IMR-90 (cell line): ENCODE data around the gene CASKIN1. TPM values are rescaled to one million over a fixed set of nuclear protein-coding genes. Genes with fewer than 3 reads are reported as not detected.
A peak's percentile ranks its signal among the peaks of the same experiment; 100 is the strongest.

Experiments
- ATAC-seq: fragments of 200-7000 bp; cut with Tn5 transposase; 2 replicates; pipeline ENCODE4 v1.9.1; 2020; ENCODE audit warnings: low read depth, mild to moderate bottlenecking, moderate library complexity
- BruUV-seq: library from RNA; stranded (reverse); fragments of 400-500 nt; replicated peaks from 2 replicates; lab custom pipeline; 2021; lab: Mats Ljungman, UMichigan
- CTCF ChIA-PET: fragments of 300-600 bp; formaldehyde crosslinking; extraction: SDS; loops from one replicate; lab custom pipeline; 2021; ENCODE audit warnings: antibody characterized with exemption; lab: Yijun Ruan, JAX
- POLR2A ChIA-PET: fragments of 300-600 bp; sonication (Branson Sonifier 250); formaldehyde crosslinking; loops from one replicate; lab custom pipeline; 2022; ENCODE audit warnings: antibody characterized with exemption; ENCODE audit not compliant: unreplicated experiment; lab: Charles Lee
- DNase-seq: peaks from one replicate; pipeline ENCODE4 v3.0.0; 2013
- H2AFZ ChIP-seq: replicated peaks from 2 replicates; pipeline ENCODE3; 2013; ENCODE audit warnings: low read length, mild to moderate bottlenecking; ENCODE audit not compliant: poor library complexity
- H2AK5ac ChIP-seq: 2 replicates; pipeline ENCODE4 v1.6.1; 2013; ENCODE audit warnings: low read depth, low read length, inconsistent platforms
- H2AK9ac ChIP-seq: replicated peaks from 2 replicates; pipeline ENCODE3; 2013; ENCODE audit warnings: mild to moderate bottlenecking, low read depth, low read length, moderate library complexity; ENCODE audit not compliant: poor library complexity
- H2BK120ac ChIP-seq: 2 replicates; pipeline ENCODE4 v1.6.1; 2013; ENCODE audit warnings: low read depth, low read length, inconsistent platforms
- H2BK15ac ChIP-seq: 3 replicates; pipeline ENCODE4 v1.6.1; 2013; ENCODE audit warnings: low read depth, low read length, inconsistent platforms
- H2BK20ac ChIP-seq: 2 replicates; pipeline ENCODE4 v1.6.1; 2013; ENCODE audit warnings: low read depth, mild to moderate bottlenecking, inconsistent platforms, low read length, moderate library complexity
- H2BK5ac ChIP-seq: 2 replicates; pipeline ENCODE4 v1.6.1; 2013; ENCODE audit warnings: mild to moderate bottlenecking, low read depth, low read length, inconsistent platforms; ENCODE audit not compliant: poor library complexity, severe bottlenecking
- H3K14ac ChIP-seq: replicated peaks from 2 replicates; pipeline ENCODE4 v1.6.1; 2013; ENCODE audit warnings: low read depth, low read length, inconsistent platforms
- H3K18ac ChIP-seq: 2 replicates; pipeline ENCODE4 v1.6.1; 2013; ENCODE audit warnings: low read depth, low read length, control low read depth
- H3K23ac ChIP-seq: 2 replicates; pipeline ENCODE4 v1.6.1; 2013; ENCODE audit warnings: low read depth, low read length, inconsistent platforms
- H3K27ac ChIP-seq: 2 replicates; pipeline ENCODE4 v1.5.1; 2013; ENCODE audit warnings: mild to moderate bottlenecking, control low read depth, low read length; ENCODE audit not compliant: insufficient read depth
- H3K27me3 ChIP-seq: 2 replicates; pipeline ENCODE4 v1.6.1; 2013; ENCODE audit warnings: low read length; ENCODE audit not compliant: control insufficient read depth, insufficient read depth
- H3K36me3 ChIP-seq: 2 replicates; pipeline ENCODE4 v1.6.1; 2013; ENCODE audit warnings: low read length, mixed read lengths; ENCODE audit not compliant: control insufficient read depth, insufficient read depth
- H3K4ac ChIP-seq: 2 replicates; pipeline ENCODE4 v1.6.1; 2013; ENCODE audit warnings: low read depth, low read length, inconsistent platforms
- H3K4me1 ChIP-seq: 2 replicates; pipeline ENCODE4 v1.6.1; 2013; ENCODE audit warnings: low read length, mixed read lengths; ENCODE audit not compliant: control insufficient read depth, insufficient read depth
- H3K4me2 ChIP-seq: 2 replicates; pipeline ENCODE4 v1.6.1; 2013; ENCODE audit warnings: low read depth, mild to moderate bottlenecking, control low read depth, low read length, moderate library complexity
- H3K4me3 ChIP-seq: 2 replicates; pipeline ENCODE4 v1.5.1; 2013; ENCODE audit warnings: low read depth, mild to moderate bottlenecking, control low read depth, low read length, moderate library complexity; ENCODE audit not compliant: insufficient read depth
- H3K56ac ChIP-seq: 2 replicates; pipeline ENCODE4 v1.6.1; 2013; ENCODE audit warnings: low read length, inconsistent platforms; ENCODE audit not compliant: insufficient read depth; ENCODE audit errors: extremely low read depth
- H3K79me1 ChIP-seq, 2 experiments: 2 replicates each; pipeline ENCODE4 v1.6.1; 2013; ENCODE audit warnings: low read length in 2 of 2, inconsistent platforms in 1 of 2, low read depth in 1 of 2
- H3K9ac ChIP-seq: 2 replicates; pipeline ENCODE4 v1.6.1; 2013; ENCODE audit warnings: low read depth, low read length, control low read depth
- H3K9me1 ChIP-seq: 2 replicates; pipeline ENCODE4 v1.6.1; 2013; ENCODE audit warnings: low read length, inconsistent platforms; ENCODE audit not compliant: insufficient read depth
- H3K9me3 ChIP-seq: 2 replicates; pipeline ENCODE4 v1.6.1; 2013; ENCODE audit warnings: low read length; ENCODE audit not compliant: control insufficient read depth, insufficient read depth
- H4K20me1 ChIP-seq: 2 replicates; pipeline ENCODE4 v1.6.1; 2013; ENCODE audit warnings: low read length, inconsistent platforms; ENCODE audit not compliant: insufficient read depth
- H4K5ac ChIP-seq: 2 replicates; pipeline ENCODE4 v1.6.1; 2013; ENCODE audit warnings: mild to moderate bottlenecking, low read depth, low read length, control low read depth
- H4K8ac ChIP-seq, 2 experiments: 2 replicates each; pipeline ENCODE4 v1.6.1; 2013; ENCODE audit warnings: low read depth in 2 of 2, low read length in 2 of 2, control low read depth in 1 of 2, inconsistent platforms in 1 of 2
- H4K91ac ChIP-seq: 2 replicates; pipeline ENCODE4 v1.6.1; 2013; ENCODE audit warnings: low read depth, low read length, inconsistent platforms; ENCODE audit not compliant: insufficient read depth
- BHLHE40 ChIP-seq: fragments of 150-350 bp; IDR thresholded peaks from 2 replicates; pipeline ENCODE4 v1.6.1; 2016; ENCODE audit warnings: mild to moderate bottlenecking, low read depth, low read length
- CHD1 ChIP-seq: IDR thresholded peaks from 2 replicates; pipeline ENCODE4 v1.6.1; 2012; ENCODE audit warnings: low read depth, low read length, improper control_type of control experiment
- CTCF ChIP-seq: conservative IDR thresholded peaks from 2 replicates; pipeline ENCODE4 v1.5.1; 2012; ENCODE audit warnings: mild to moderate bottlenecking, low read depth, low read length, improper control_type of control experiment
- ELK1 ChIP-seq: fragments of 150-350 bp; IDR thresholded peaks from 2 replicates; pipeline ENCODE4 v1.6.1; 2016; ENCODE audit warnings: low read depth, mild to moderate bottlenecking, low read length, moderate library complexity, borderline replicate concordance
- FOS ChIP-seq: fragments of 150-350 bp; IDR thresholded peaks from 2 replicates; pipeline ENCODE4 v1.6.1; 2016; ENCODE audit warnings: low read depth, low read length
- MAFK ChIP-seq: IDR thresholded peaks from 2 replicates; pipeline ENCODE4 v1.6.1; 2012; ENCODE audit warnings: low read depth, low read length, improper control_type of control experiment
- MAZ ChIP-seq: IDR thresholded peaks from 2 replicates; pipeline ENCODE4 v1.6.1; 2012; ENCODE audit warnings: low read depth, mild to moderate bottlenecking, low read length, improper control_type of control experiment, moderate library complexity, borderline replicate concordance
- NFE2L2 ChIP-seq: fragments of 150-350 bp; IDR thresholded peaks from 2 replicates; pipeline ENCODE4 v1.6.1; 2016; ENCODE audit warnings: low read depth, mild to moderate bottlenecking, low read length
- POLR2A ChIP-seq: IDR thresholded peaks from 2 replicates; pipeline ENCODE4 v1.6.1; 2012; ENCODE audit warnings: mild to moderate bottlenecking, low read depth, low read length
- RAD21 ChIP-seq: IDR thresholded peaks from 2 replicates; pipeline ENCODE4 v1.6.1; 2012; ENCODE audit warnings: low read length, improper control_type of control experiment
- RCOR1 ChIP-seq: IDR thresholded peaks from 2 replicates; pipeline ENCODE4 v1.6.1; 2012; ENCODE audit warnings: mild to moderate bottlenecking, low read length, improper control_type of control experiment; ENCODE audit not compliant: insufficient replicate concordance
- RFX5 ChIP-seq: IDR thresholded peaks from 2 replicates; pipeline ENCODE4 v1.8.0; 2012; ENCODE audit warnings: low read depth, mild to moderate bottlenecking, low read length, moderate library complexity
- SMC3 ChIP-seq: fragments of 150-350 bp; IDR thresholded peaks from 2 replicates; pipeline ENCODE4 v1.6.1; 2016; ENCODE audit warnings: low read depth, mild to moderate bottlenecking, antibody characterized with exemption, low read length, moderate library complexity
- USF2 ChIP-seq: fragments of 150-350 bp; IDR thresholded peaks from 2 replicates; pipeline ENCODE4 v1.6.1; 2017; ENCODE audit warnings: mild to moderate bottlenecking, antibody characterized with exemption, low read length, low read depth
- WGBS, 2 experiments: methylation state at CpG; one replicate each; pipeline versions ENCODE4 v1.1.5 to v1.1.7; 2013; ENCODE audit warnings: missing lambda C conversion rate in 2 of 2; ENCODE audit not compliant: insufficient read length in 1 of 2; ENCODE audit errors: extremely low coverage in 2 of 2; 5-methylcytosine and 5-hydroxymethylcytosine counted together
- dilution Hi-C: fragments of 300-500 bp; cut with HindIII; formaldehyde crosslinking; loops from one replicate; pipeline ENCODE4 v1.14.3; 2018; ENCODE audit warnings: low sequenced_read_pairs; ENCODE audit not compliant: unreplicated experiment
- in situ Hi-C: fragments of 300-500 bp; cut with MboI; formaldehyde crosslinking; loops from 3 replicates; pipeline ENCODE4 v1.14.3; 2019; ENCODE audit warnings: low sequenced_read_pairs, inconsistent platforms, mixed read lengths
- intact Hi-C: fragments of 100-400 bp; cut with micrococcal nuclease; formaldehyde crosslinking; loops from 2 replicates; pipeline ENCODE4 v1.10.0; 2022
- polyA plus RNA-seq, 3 experiments: library from polyadenylated mRNA; depleted of rRNA; stranded (reverse); fragments of >200 nt; gene quantifications; 2 replicates each; pipeline ENCODE4 v1.2.3, GENCODE V29; 2012; ENCODE audit warnings: low replicate concordance in 1 of 3
- total RNA-seq: library from RNA; depleted of rRNA; stranded (reverse); fragments of >200 nt; gene quantifications from 2 replicates; pipeline ENCODE4 v1.2.3, GENCODE V29; 2012

Gene CASKIN1
- total and polyA plus RNA-seq, 2 of the 4 experiments (the other 2 are of a cell fraction): 0.05 TPM; not detected in 1

GRCh38 chr16:2229091-2229490 lies 32.7 kb upstream of the CASKIN1 start:
- whole genome bisulfite sequencing, 2 experiments: no CpG with 5 or more reads among the region's 12 CpGs
- H3K9ac ChIP-seq: no peak overlapping the region
- H3K56ac ChIP-seq: no peak overlapping the region
- no peak overlapping the region for H3K4me2 ChIP-seq
- no peak overlapping the region for H3K18ac ChIP-seq
- peaks cover 24% of the 10 kb centered on the region for H4K20me1 ChIP-seq
- ATAC-seq (no peak), DNase-seq (no peak)
- H3K27me3 ChIP-seq: no peaks in the 10 kb centered on the region
- intact Hi-C loops (no loop called here), in situ Hi-C loops (no loop called here), dilution Hi-C loops (no loop called here)
- BruUV-seq: no TSS peak
- H4K5ac ChIP-seq: no peak overlapping the region
- ChIA-PET CTCF (no interaction called here), POLR2A (no interaction called here)
- H3K23ac ChIP-seq: no peak overlapping the region
- no peak overlapping the region for H2AFZ ChIP-seq
- no peak overlapping the region for H2BK120ac ChIP-seq
- peak overlapping the region; percentile 55 for H2AK9ac ChIP-seq
- H3K4me3 ChIP-seq: no peak overlapping the region
- no peak overlapping the region for H2BK5ac ChIP-seq
- H3K79me1 ChIP-seq: peaks cover 2 to 43% of the 10 kb centered on the region in 2 experiments; a peak in 3 of 4 replicates
- no peak overlapping the region for H4K8ac ChIP-seq
- no peak overlapping the region for H2BK20ac ChIP-seq
- no peaks in the 10 kb centered on the region for H3K9me3 ChIP-seq
- no peak overlapping the region for H4K91ac ChIP-seq
- H3K36me3 ChIP-seq: peaks cover 45% of the 10 kb centered on the region
- peaks cover 12% of the 10 kb centered on the region for H3K4me1 ChIP-seq
- H3K27ac ChIP-seq: no peak overlapping the region
- H3K4ac ChIP-seq: no peak overlapping the region
- TF ChIP-seq SMC3 (no peak), NFE2L2 (no peak), MAZ (no peak), CTCF (no peak), RAD21 (no peak), FOS (no peak), BHLHE40 (no peak), RCOR1 (no peak), USF2 (no peak), POLR2A (no peak), RFX5 (no peak), MAFK (no peak), CHD1 (no peak), ELK1 (no peak)
- H2BK15ac ChIP-seq: no peak overlapping the region
- H2AK5ac ChIP-seq: no peak overlapping the region
- H3K9me1 ChIP-seq: peaks cover 15% of the 10 kb centered on the region; the same call in 1 of the 2 replicates
- H3K14ac ChIP-seq: no peak overlapping the region
